Neuronal stem cell (in vitro differentiated cells): ENCODE results near the gene CPAMD8.
A peak's percentile ranks its signal among the peaks of the same experiment; 100 is the strongest.
"Not testable (repeated sequence)": the region's sequence is repeated elsewhere in the genome, so short reads cannot be mapped to it uniquely, and the experiment has no call there.

Experiments used
- DNase-seq: peaks from one replicate; pipeline ENCODE4 v3.0.0-alpha.2; 2013; ENCODE audit warnings: low spot score
- H2AFZ ChIP-seq: one replicate; pipeline ENCODE4 v1.6.1; 2013; ENCODE audit warnings: mild to moderate bottlenecking, low read length, inconsistent platforms
- H2AK5ac ChIP-seq: 2 replicates; pipeline ENCODE4 v1.6.1; 2013; ENCODE audit warnings: low read depth, mild to moderate bottlenecking, inconsistent platforms, low read length, moderate library complexity, mixed read lengths
- H2BK120ac ChIP-seq: 2 replicates; pipeline ENCODE4 v1.6.1; 2013; ENCODE audit warnings: low read depth, mild to moderate bottlenecking, inconsistent platforms, low read length, moderate library complexity, mixed read lengths
- H2BK12ac ChIP-seq: one replicate; pipeline ENCODE4 v1.6.1; 2013; ENCODE audit warnings: low read length, inconsistent platforms
- H2BK15ac ChIP-seq: 2 replicates; pipeline ENCODE4 v1.6.1; 2013; ENCODE audit warnings: mild to moderate bottlenecking, low read length, inconsistent platforms, mixed read lengths
- H2BK5ac ChIP-seq: one replicate; pipeline ENCODE4 v1.6.1; 2013; ENCODE audit warnings: inconsistent platforms, mild to moderate bottlenecking, low read length, moderate library complexity
- H3K14ac ChIP-seq: one replicate; pipeline ENCODE4 v1.6.1; 2013; ENCODE audit warnings: low read length, inconsistent platforms
- H3K18ac ChIP-seq: 2 replicates; pipeline ENCODE4 v1.6.1; 2013; ENCODE audit warnings: low read length, inconsistent platforms
- H3K23ac ChIP-seq: 2 replicates; pipeline ENCODE4 v1.6.1; 2013; ENCODE audit warnings: low read depth, mild to moderate bottlenecking, mixed read lengths, low read length, inconsistent platforms; ENCODE audit not compliant: poor library complexity
- H3K27ac ChIP-seq: replicated peaks from 3 replicates; pipeline ENCODE4 v1.5.1; 2013; ENCODE audit warnings: low read length, inconsistent platforms
- H3K27me3 ChIP-seq, 3 experiments: 2 replicates each; pipeline ENCODE4 v1.6.1; 2013; ENCODE audit warnings: low read length in 3 of 3, mild to moderate bottlenecking in 2 of 3, inconsistent platforms in 1 of 3, low read depth in 1 of 3, mixed read lengths in 1 of 3, moderate library complexity in 1 of 3; ENCODE audit not compliant: control insufficient read depth in 3 of 3, insufficient read depth in 3 of 3
- H3K36me3 ChIP-seq, 2 donors: replicated peaks in 1 of 2; 2 replicates each; pipeline ENCODE4 v1.6.1; 2013; ENCODE audit warnings: low read length in 2 of 2; ENCODE audit not compliant: control insufficient read depth in 2 of 2, insufficient read depth in 2 of 2
- H3K4ac ChIP-seq: 2 replicates; pipeline ENCODE4 v1.6.1; 2013; ENCODE audit warnings: inconsistent platforms, mild to moderate bottlenecking, low read length, moderate library complexity
- H3K4me1 ChIP-seq, 2 donors: 1 replicate in 1 of 2; 2 replicates in 1 of 2; pipeline ENCODE4 v1.6.1; 2013; ENCODE audit warnings: low read length in 2 of 2, low read depth in 1 of 2; ENCODE audit not compliant: control insufficient read depth in 2 of 2, insufficient read depth in 1 of 2
- H3K4me2 ChIP-seq: one replicate; pipeline ENCODE4 v1.6.1; 2013; ENCODE audit warnings: mild to moderate bottlenecking, low read length, inconsistent platforms; ENCODE audit not compliant: insufficient read depth, poor library complexity, severe bottlenecking
- H3K4me3 ChIP-seq, 2 donors: 2 replicates each; pipeline ENCODE4 v1.5.1; 2013; ENCODE audit warnings: low read length in 2 of 2, mild to moderate bottlenecking in 2 of 2, inconsistent platforms in 1 of 2, moderate library complexity in 1 of 2
- H3K79me1 ChIP-seq: one replicate; pipeline ENCODE4 v1.6.1; 2013; ENCODE audit warnings: low read depth, mild to moderate bottlenecking, inconsistent platforms, low read length, moderate library complexity
- H3K9ac ChIP-seq: one replicate; pipeline ENCODE4 v1.6.1; 2013; ENCODE audit warnings: mild to moderate bottlenecking, low read depth, low read length, inconsistent platforms; ENCODE audit not compliant: poor library complexity
- H3K9me3 ChIP-seq, 2 donors: replicated peaks in 1 of 2; 2 replicates each; pipeline versions ENCODE3 to v1.6.1; 2013; ENCODE audit warnings: low read length in 2 of 2, mild to moderate bottlenecking in 2 of 2, inconsistent platforms in 1 of 2, low read depth in 1 of 2, mixed read lengths in 1 of 2, moderate library complexity in 1 of 2; ENCODE audit not compliant: control insufficient read depth in 2 of 2, insufficient read depth in 1 of 2
- H4K8ac ChIP-seq: one replicate; pipeline ENCODE4 v1.6.1; 2013; ENCODE audit warnings: low read depth, mild to moderate bottlenecking, inconsistent platforms, low read length, moderate library complexity
- H4K91ac ChIP-seq: one replicate; pipeline ENCODE4 v1.6.1; 2013; ENCODE audit warnings: low read length, low read depth, mild to moderate bottlenecking, inconsistent platforms; ENCODE audit not compliant: poor library complexity
- WGBS, 2 donors: extraction: QIAGEN DNeasy Blood & Tissue Kit; methylation state at CpG; one replicate each; pipeline ENCODE4 v1.1.7; 2013; ENCODE audit warnings: missing lambda C conversion rate in 2 of 2, mixed read lengths in 1 of 2; ENCODE audit not compliant: insufficient read length in 2 of 2, insufficient replicate concordance in 1 of 2; ENCODE audit errors: extremely low coverage in 2 of 2; 5-methylcytosine and 5-hydroxymethylcytosine counted together

CPAMD8 gene

DNA sequence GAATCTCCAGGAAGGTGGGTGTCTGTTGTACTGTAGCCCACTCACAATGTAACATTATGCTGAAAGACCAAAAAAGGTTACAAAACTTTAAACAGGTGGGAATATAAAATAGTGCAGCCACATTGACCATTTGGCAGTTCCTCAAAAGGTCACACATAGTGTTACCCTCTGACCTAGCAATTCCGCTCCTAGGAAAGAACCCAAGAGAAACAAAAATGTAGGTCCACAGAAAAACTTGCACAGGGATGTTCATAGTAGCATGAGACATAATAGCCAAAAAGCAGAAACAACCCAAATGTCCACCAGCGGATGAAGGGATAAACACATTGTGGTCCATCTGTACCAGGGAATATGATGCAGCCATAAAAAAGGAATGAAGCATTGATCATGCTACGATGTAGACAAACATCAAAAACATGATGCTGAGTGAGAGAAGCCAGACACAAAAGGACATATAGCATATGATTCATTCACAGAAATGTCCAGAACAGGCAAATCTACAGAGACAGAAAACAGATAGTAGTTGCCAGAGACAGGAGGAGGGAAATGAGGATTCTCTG, 27.9 kb downstream of the CPAMD8 start:
- no peak overlapping the region for H2AK5ac ChIP-seq
- DNase-seq = no peak
- WGBS, 2 donors = no CpG with 5 or more reads among the region's 3 CpGs

GRCh38 chr19:16996838-16997490, 29.6 kb downstream of the CPAMD8 start:
- H3K27ac ChIP-seq, H4K8ac ChIP-seq, H3K27me3 ChIP-seq, DNase-seq, H3K4me1 ChIP-seq, H2AFZ ChIP-seq, H3K23ac ChIP-seq, H3K9ac ChIP-seq, H3K4ac ChIP-seq, H4K91ac ChIP-seq, H3K79me1 ChIP-seq, H2AK5ac ChIP-seq, H2BK12ac ChIP-seq, H2BK15ac ChIP-seq, H3K4me3 ChIP-seq, H3K18ac ChIP-seq, H3K4me2 ChIP-seq, H2BK5ac ChIP-seq, H2BK120ac ChIP-seq: not testable (repeated sequence)
- no CpG with 5 or more reads among the region's 23 CpGs for WGBS, 2 donors
- Histone ChIP-seq H3K14ac (peak overlapping the region; percentile 71), H3K36me3 (peaks cover 42 to 55% of the 10 kb centered on the region in 2 donors), H3K9me3 (peaks cover 14 to 18% of the 10 kb centered on the region in 2 donors)

More for the DNA sequence above, 27.9 kb downstream of the CPAMD8 start:
- Histone ChIP-seq H3K14ac (no peak overlapping the region), H3K4ac (no peak overlapping the region), H4K91ac (no peak overlapping the region), H3K23ac (no peak overlapping the region), H2BK5ac (no peak overlapping the region), H2BK120ac (no peak overlapping the region), H3K4me1 (no peaks in the 10 kb centered on the region), H3K18ac (no peak overlapping the region), H3K36me3 (peaks cover 31 to 41% of the 10 kb centered on the region in 2 donors), H2BK15ac (no peak overlapping the region), H4K8ac (no peak overlapping the region), H3K27me3 (no peaks in the 10 kb centered on the region), H2BK12ac (no peak overlapping the region), H3K9me3 (peaks cover 12 to 17% of the 10 kb centered on the region in 2 donors), H3K4me3 (no peak overlapping the region), H2AFZ (no peak overlapping the region), H3K9ac (no peak overlapping the region), H3K79me1 (peaks cover 2% of the 10 kb centered on the region), H3K27ac (no peak overlapping the region), H3K4me2 (no peak overlapping the region)

DNA sequence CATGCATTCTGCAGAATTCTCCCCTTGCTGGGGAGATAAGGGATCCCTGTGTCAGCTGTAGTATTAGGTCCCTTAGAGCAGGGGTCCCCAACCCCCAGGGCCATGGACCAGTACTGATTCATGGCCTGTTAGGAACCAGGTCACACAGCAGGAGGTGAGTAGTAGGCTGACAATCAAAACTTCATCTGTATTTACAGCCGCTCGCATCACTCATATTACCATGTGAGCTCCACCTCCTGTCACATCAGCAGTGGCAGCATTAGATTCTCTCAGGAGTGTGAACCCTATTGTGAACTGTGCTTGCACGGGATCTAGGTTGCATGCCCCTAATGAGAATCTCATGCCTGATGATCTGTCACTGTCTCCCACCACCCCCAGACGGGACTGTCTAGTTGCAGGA, 37.9 kb downstream of the CPAMD8 start:
- no peak overlapping the region for H3K9ac ChIP-seq
- H3K4ac ChIP-seq = no peak overlapping the region
- no peaks in the 10 kb centered on the region for H3K27me3 ChIP-seq
- H2BK120ac ChIP-seq = no peak overlapping the region
- no peaks in the 10 kb centered on the region for H3K4me1 ChIP-seq
- H2AFZ ChIP-seq = no peak overlapping the region
- no CpG with 5 or more reads among the region's 4 CpGs for WGBS, 2 donors
- no peak overlapping the region for H3K23ac ChIP-seq
- H3K4me2 ChIP-seq = no peak overlapping the region
- H3K79me1 ChIP-seq = no peaks in the 10 kb centered on the region
- no peak overlapping the region for H3K14ac ChIP-seq
- H3K27ac ChIP-seq = no peak overlapping the region
- no peak overlapping the region for H4K91ac ChIP-seq
- H3K9me3 ChIP-seq = peaks cover 11% of the 10 kb centered on the region in 2 donors
- H3K18ac ChIP-seq = no peak overlapping the region
- no peak overlapping the region for H2AK5ac ChIP-seq
- peaks cover 45 to 50% of the 10 kb centered on the region in 2 donors for H3K36me3 ChIP-seq
- no peak for DNase-seq
- no peak overlapping the region for H2BK5ac ChIP-seq
- H2BK15ac ChIP-seq = no peak overlapping the region
- no peak overlapping the region for H4K8ac ChIP-seq
- H3K4me3 ChIP-seq = no peak overlapping the region
- no peak overlapping the region for H2BK12ac ChIP-seq

DNA sequence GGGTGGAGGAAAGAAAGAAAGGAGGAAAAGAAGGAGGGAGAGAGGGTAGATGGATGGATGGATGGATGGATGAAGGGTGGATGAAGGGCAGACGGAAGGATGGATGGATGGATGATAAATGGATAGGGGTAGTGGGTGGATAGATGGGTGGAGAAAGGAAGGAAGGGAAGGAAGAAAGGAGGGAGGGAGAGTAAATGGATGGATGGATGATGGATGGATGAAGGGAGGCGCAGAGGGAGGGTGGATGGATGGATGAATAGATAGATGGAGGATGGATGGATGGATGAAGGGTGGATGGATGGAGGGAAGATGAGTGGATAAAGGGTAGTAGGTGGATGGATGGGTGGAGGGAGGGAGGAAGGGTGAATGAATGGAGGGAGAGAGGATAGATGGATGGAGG, 41.2 kb downstream of the CPAMD8 start:
- no peak overlapping the region for H2BK15ac ChIP-seq
- no peaks in the 10 kb centered on the region for H3K27me3 ChIP-seq
- H3K36me3 ChIP-seq = peaks cover 26 to 28% of the 10 kb centered on the region in 2 donors
- DNase-seq = no peak
- no peak overlapping the region for H2BK5ac ChIP-seq
- no peak overlapping the region for H4K8ac ChIP-seq
- H3K4me1 ChIP-seq = no peaks in the 10 kb centered on the region
- no peaks in the 10 kb centered on the region for H3K79me1 ChIP-seq
- no peak overlapping the region for H2AFZ ChIP-seq
- no peak overlapping the region for H3K18ac ChIP-seq
- no peak overlapping the region for H3K27ac ChIP-seq
- no peak overlapping the region for H2AK5ac ChIP-seq
- no peak overlapping the region for H2BK12ac ChIP-seq
- no peak overlapping the region for H2BK120ac ChIP-seq
- H3K14ac ChIP-seq = no peak overlapping the region
- WGBS, 2 donors = 100% methylated on average over 2 of the region's 2 CpGs
- no peak overlapping the region for H4K91ac ChIP-seq
- H3K9ac ChIP-seq = no peak overlapping the region
- no peak overlapping the region for H3K4ac ChIP-seq
- H3K9me3 ChIP-seq = peaks cover 9 to 10% of the 10 kb centered on the region in 2 donors
- H3K4me3 ChIP-seq = no peak overlapping the region
- H3K4me2 ChIP-seq = no peak overlapping the region
- no peak overlapping the region for H3K23ac ChIP-seq
